IMR-90 (cell line): ENCODE measurements around the gene SLC1A5. TPM values are rescaled to one million over a fixed set of nuclear protein-coding genes. Genes with fewer than 3 reads are reported as not detected.

Experiments
- SMC3 ChIP-seq: fragments of 150-350 bp; IDR thresholded peaks from 2 replicates; pipeline ENCODE4 v1.6.1; 2016; ENCODE audit warnings: low read depth, mild to moderate bottlenecking, antibody characterized with exemption, low read length, moderate library complexity
- polyA plus RNA-seq, 3 experiments: library from polyadenylated mRNA; depleted of rRNA; stranded (reverse); fragments of >200 nt; gene quantifications; 2 replicates each; pipeline ENCODE4 v1.2.3, GENCODE V29; 2012; ENCODE audit warnings: low replicate concordance in 1 of 3
- total RNA-seq: library from RNA; depleted of rRNA; stranded (reverse); fragments of >200 nt; gene quantifications from 2 replicates; pipeline ENCODE4 v1.2.3, GENCODE V29; 2012
- TF ChIP-seq, protein P1 (sequence below): conservative IDR thresholded peaks from 2 replicates; pipeline ENCODE4 v1.5.1; 2012; ENCODE audit warnings: mild to moderate bottlenecking, low read depth, low read length, improper control_type of control experiment

Gene SLC1A5
- total and polyA plus RNA-seq, 2 of the 4 experiments (the other 2 are of a cell fraction): 142 to 171 TPM

DNA sequence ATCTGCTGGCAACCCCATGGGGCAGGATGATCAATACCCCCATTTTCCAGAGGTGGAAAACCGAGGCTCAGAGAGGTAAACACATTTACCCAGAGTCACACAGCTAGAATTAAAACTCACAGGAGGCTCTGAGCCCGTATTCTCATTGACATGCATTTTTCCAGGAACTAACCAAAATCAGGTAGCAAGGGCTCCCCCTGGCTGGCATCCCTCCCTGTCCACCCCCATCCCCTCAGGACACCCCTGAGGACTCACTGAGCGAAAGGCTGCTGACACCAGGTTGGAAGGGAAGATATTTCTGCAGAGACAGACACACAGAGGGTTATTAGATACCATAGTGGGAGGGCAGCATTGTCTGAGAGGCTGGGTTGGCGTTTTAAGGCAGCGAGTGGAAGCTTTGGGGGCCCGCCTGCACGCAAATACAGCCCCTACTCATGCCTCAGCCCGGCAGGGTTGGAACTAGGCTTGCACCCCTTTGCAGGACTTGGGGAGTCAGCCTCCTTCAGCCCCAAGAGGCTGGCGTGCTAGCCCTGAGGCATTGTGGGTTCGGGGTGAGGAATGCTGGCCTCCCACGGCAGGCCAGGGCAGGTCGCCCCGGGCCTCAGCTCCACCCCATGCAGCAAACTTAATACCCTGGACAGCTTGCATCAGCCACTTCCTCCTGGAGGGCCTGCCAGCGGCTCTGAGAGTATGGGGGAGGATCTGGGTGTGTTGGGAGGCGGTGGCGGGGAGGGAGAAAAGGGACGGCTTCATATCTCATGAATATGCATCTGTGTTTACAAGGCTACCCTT, 3.9 kb downstream of the SLC1A5 start (continued):
- TF ChIP-seq, protein P1, sequence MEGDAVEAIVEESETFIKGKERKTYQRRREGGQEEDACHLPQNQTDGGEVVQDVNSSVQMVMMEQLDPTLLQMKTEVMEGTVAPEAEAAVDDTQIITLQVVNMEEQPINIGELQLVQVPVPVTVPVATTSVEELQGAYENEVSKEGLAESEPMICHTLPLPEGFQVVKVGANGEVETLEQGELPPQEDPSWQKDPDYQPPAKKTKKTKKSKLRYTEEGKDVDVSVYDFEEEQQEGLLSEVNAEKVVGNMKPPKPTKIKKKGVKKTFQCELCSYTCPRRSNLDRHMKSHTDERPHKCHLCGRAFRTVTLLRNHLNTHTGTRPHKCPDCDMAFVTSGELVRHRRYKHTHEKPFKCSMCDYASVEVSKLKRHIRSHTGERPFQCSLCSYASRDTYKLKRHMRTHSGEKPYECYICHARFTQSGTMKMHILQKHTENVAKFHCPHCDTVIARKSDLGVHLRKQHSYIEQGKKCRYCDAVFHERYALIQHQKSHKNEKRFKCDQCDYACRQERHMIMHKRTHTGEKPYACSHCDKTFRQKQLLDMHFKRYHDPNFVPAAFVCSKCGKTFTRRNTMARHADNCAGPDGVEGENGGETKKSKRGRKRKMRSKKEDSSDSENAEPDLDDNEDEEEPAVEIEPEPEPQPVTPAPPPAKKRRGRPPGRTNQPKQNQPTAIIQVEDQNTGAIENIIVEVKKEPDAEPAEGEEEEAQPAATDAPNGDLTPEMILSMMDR: peak; percentile 33
- 0 out of 2 replicates have a peak, but pooled peaks have one; percentile 2 for TF ChIP-seq SMC3
